GM12878 (cell line): ENCODE measurements around the gene ABCB8. TPM values are rescaled to one million over a fixed set of nuclear protein-coding genes. Genes with fewer than 3 reads are reported as not detected.

ENCODE experiments used
- ATAC-seq: fragments of 200-7000 bp; cut with Tn5 transposase; 3 replicates; pipeline ENCODE4 v1.9.1; 2020; ENCODE audit warnings: mild to moderate bottlenecking, moderate library complexity
- BruUV-seq: library from RNA; stranded (reverse); fragments of 400-500 nt; replicated peaks from 2 replicates; lab custom pipeline; 2021; lab: Mats Ljungman, UMichigan
- CTCF ChIA-PET: fragments of 300-600 bp; sonication (Branson Sonifier 250); formaldehyde crosslinking; extraction: SDS; loops from one replicate; lab custom pipeline; 2021; ENCODE audit warnings: inconsistent platforms; lab: Yijun Ruan, JAX
- POLR2A ChIA-PET: fragments of 350-600 bp; formaldehyde crosslinking; extraction: SDS; loops from one replicate; lab custom pipeline; 2021; ENCODE audit warnings: inconsistent platforms; lab: Charles Lee
- RAD21 ChIA-PET: fragments of 300-600 bp; sonication (Branson Sonifier 250); formaldehyde crosslinking; loops from one replicate; lab custom pipeline; 2023; ENCODE audit warnings: antibody characterized with exemption; ENCODE audit not compliant: unreplicated experiment; lab: Charles Lee
- SMC1A ChIA-PET: fragments of 300-600 bp; sonication (Branson Sonifier 250); formaldehyde crosslinking; loops from one replicate; lab custom pipeline; 2023; ENCODE audit not compliant: unreplicated experiment, uncharacterized antibody; lab: Charles Lee
- DNase-seq: peaks from one replicate; pipeline ENCODE4 v3.0.0-alpha.2; 2011; ENCODE audit warnings: low read depth, low spot score
- FAIRE-seq: peaks from 3 replicates; lab custom pipeline; 2011; peaks lifted over from hg19 to GRCh38; lab: Jason Lieb, UNC
- H2AFZ ChIP-seq: 2 replicates; pipeline ENCODE4 v1.6.0; 2011; ENCODE audit warnings: low read depth, low read length, control low read depth; ENCODE audit not compliant: control insufficient read depth
- H3K27ac ChIP-seq: 2 replicates; pipeline ENCODE4 v1.5.1; 2011; ENCODE audit warnings: control low read depth; ENCODE audit not compliant: control insufficient read depth, insufficient read depth
- H3K27me3 ChIP-seq, 2 experiments: replicated peaks in 1 of 2; 2 replicates each; pipeline versions ENCODE4 v1.6.0 to v1.6.1; 2011; ENCODE audit warnings: low read length in 1 of 2; ENCODE audit not compliant: control insufficient read depth in 2 of 2, insufficient read depth in 2 of 2
- H3K36me3 ChIP-seq, 2 experiments: 2 replicates each; pipeline ENCODE4 v1.5.1; 2011; ENCODE audit warnings: low read length in 1 of 2; ENCODE audit not compliant: control insufficient read depth in 2 of 2, insufficient read depth in 2 of 2
- H3K4me1 ChIP-seq: 2 replicates; pipeline ENCODE4 v1.6.1; 2011; ENCODE audit warnings: mild to moderate bottlenecking, low read length, moderate library complexity, mixed read lengths; ENCODE audit not compliant: control insufficient read depth, insufficient read depth
- H3K4me2 ChIP-seq: 2 replicates; pipeline ENCODE4 v1.6.0; 2011; ENCODE audit warnings: control low read depth; ENCODE audit not compliant: control insufficient read depth, insufficient read depth
- H3K4me3 ChIP-seq: fragments of 200-600 bp; sonication (generic); 2 replicates; pipeline ENCODE4 v1.5.1; 2016
- H3K79me2 ChIP-seq: 2 replicates; pipeline ENCODE4 v1.6.0; 2011; ENCODE audit warnings: low read length; ENCODE audit not compliant: control insufficient read depth, insufficient read depth
- H3K9ac ChIP-seq: 2 replicates; pipeline ENCODE4 v1.8.0; 2011; ENCODE audit warnings: low read length, control low read depth, mixed read lengths; ENCODE audit not compliant: control insufficient read depth, insufficient read depth
- H3K9me3 ChIP-seq: replicated peaks from 3 replicates; pipeline ENCODE4 v1.5.1; 2011; ENCODE audit warnings: mild to moderate bottlenecking, low read length; ENCODE audit not compliant: control insufficient read depth, insufficient read depth
- H4K20me1 ChIP-seq: 2 replicates; pipeline ENCODE4 v1.6.0; 2011; ENCODE audit not compliant: control insufficient read depth, insufficient read depth
- ATF3 ChIP-seq: IDR thresholded peaks from 2 replicates; pipeline ENCODE4 v1.6.1; 2011; ENCODE audit warnings: low read depth, mild to moderate bottlenecking, low read length, moderate library complexity, borderline replicate concordance; ENCODE audit errors: extremely low read depth
- E4F1 ChIP-seq: fragments of 450-650 bp; IDR thresholded peaks from 2 replicates; pipeline ENCODE4 v1.6.1; 2018; ENCODE audit warnings: borderline replicate concordance, mild to moderate bottlenecking; ENCODE audit not compliant: partially characterized antibody
- GABPA ChIP-seq: IDR thresholded peaks from 2 replicates; pipeline ENCODE4 v1.6.1; 2014; ENCODE audit warnings: antibody characterized with exemption, low read depth, mild to moderate bottlenecking, inconsistent platforms
- GATAD2B ChIP-seq: fragments of 450-650 bp; conservative IDR thresholded peaks from 2 replicates; pipeline ENCODE4 v1.6.1; 2017; ENCODE audit warnings: low read depth, mild to moderate bottlenecking, moderate library complexity
- HDAC6 ChIP-seq: fragments of 200-600 bp; sonication (generic); IDR thresholded peaks from one replicate; pipeline ENCODE4 v1.8.0; 2017; ENCODE audit warnings: antibody characterized with exemption; ENCODE audit not compliant: unreplicated experiment
- HDGF ChIP-seq: fragments of 450-650 bp; IDR thresholded peaks from 2 replicates; pipeline ENCODE4 v1.6.1; 2016; ENCODE audit warnings: antibody characterized with exemption
- IRF3 ChIP-seq: fragments of 450-650 bp; IDR thresholded peaks from 2 replicates; pipeline ENCODE4 v1.6.1; 2014; ENCODE audit warnings: mild to moderate bottlenecking
- MYC ChIP-seq: IDR thresholded peaks from 2 replicates; pipeline ENCODE4 v1.6.1; 2011; ENCODE audit warnings: mild to moderate bottlenecking, low read length, moderate library complexity, inconsistent platforms; ENCODE audit not compliant: insufficient read depth, insufficient replicate concordance, insufficient read length, severe bottlenecking
- PAX8 ChIP-seq: fragments of 450-650 bp; IDR thresholded peaks from 2 replicates; pipeline ENCODE4 v1.6.1; 2017; ENCODE audit warnings: mild to moderate bottlenecking, moderate library complexity
- POU2F2 ChIP-seq: IDR thresholded peaks from 3 replicates; pipeline ENCODE4 v1.6.1; 2011; ENCODE audit warnings: low read depth, mild to moderate bottlenecking, low read length, borderline replicate concordance
- SP1 ChIP-seq: IDR thresholded peaks from one replicate; pipeline ENCODE4 v1.6.1; 2011; ENCODE audit warnings: low read depth, low read length
- SRF ChIP-seq, 2 experiments: IDR thresholded peaks; 2 replicates each; pipeline ENCODE4 v1.6.1; 2011; ENCODE audit warnings: low read depth in 2 of 2, low read length in 2 of 2, mild to moderate bottlenecking in 1 of 2, moderate library complexity in 1 of 2
- ZNF384 ChIP-seq: IDR thresholded peaks from 2 replicates; pipeline ENCODE4 v1.6.1; 2012; ENCODE audit warnings: low read depth, mild to moderate bottlenecking, low read length, improper control_type of control experiment, borderline replicate concordance
- ZNF687 ChIP-seq: fragments of 450-650 bp; IDR thresholded peaks from 2 replicates; pipeline ENCODE4 v1.6.1; 2017; ENCODE audit warnings: mild to moderate bottlenecking, moderate library complexity
- WGBS: methylation state at CpG from one replicate; pipeline ENCODE4 v1.1.6; 2016; ENCODE audit warnings: low lambda C conversion rate; ENCODE audit not compliant: insufficient replicate concordance, insufficient coverage; ENCODE audit errors: missing lambda C conversion rate; 5-methylcytosine and 5-hydroxymethylcytosine counted together
- in situ Hi-C: fragments of 300-500 bp; cut with MboI; formaldehyde crosslinking; loops from 9 replicates; pipeline ENCODE4 v1.14.3; 2018; ENCODE audit warnings: mixed read lengths
- intact Hi-C: fragments of 100-400 bp; cut with micrococcal nuclease; formaldehyde crosslinking; loops from one replicate; pipeline ENCODE4 v1.14.2; 2022; ENCODE audit not compliant: unreplicated experiment
- polyA plus RNA-seq, 11 experiments: library from polyadenylated mRNA; depleted of rRNA in 4 of 11; unstranded in 6 of 11; stranded (reverse) in 5 of 11; fragments of >200 nt; fragmentation: Nextera tagmentation in 4 of 11; fragmentation: Illumina TruSeq in 1 of 11; extraction: Ambion mirVana in 4 of 11; extraction: Trizol in 1 of 11; gene quantifications; 1 replicate in 1 of 11; 2 replicates in 10 of 11; pipeline versions ENCODE4 v1.2.1 to v1.2.3, GENCODE V29; 2011 to 2016; ENCODE audit warnings: inconsistent platforms in 2 of 11, missing spikeins in 2 of 11, low read depth in 1 of 11
- total RNA-seq, 4 experiments: library from RNA; depleted of rRNA in 3 of 4; stranded (reverse); fragments of >200 nt in 3 of 4; fragmentation: Illumina TruSeq in 1 of 4; extraction: Trizol in 1 of 4; gene quantifications; 2 replicates each; pipeline versions ENCODE4 v1.2.1 to v1.2.3, GENCODE V29; 2013 to 2021

The ABCB8 gene
- total and polyA plus RNA-seq, 10 of the 15 experiments (the other 5 are each of a cell fraction or from before 2014, with no cell fraction given), result 0.77 to 34.8 (median 18.9) TPM

- in situ Hi-C loops, result loop anchor here (5.0 kb wide), 2 partner anchors 84 to 209 kb away; no protein-coding TSS in a partner anchor
- peaks cover 0 to 3% of the 10 kb centered on the region in 2 experiments; a peak in 2 of 4 replicates for H3K27me3 ChIP-seq
Observed at GRCh38 chr7:150986556-150986955, 41.7 kb upstream of the ABCB8 start.

More at GRCh38 chr7:150986556-150986955, 41.7 kb upstream of the ABCB8 start:
- WGBS, result 72% methylated on average over 5 of the region's 5 CpGs
- TF ChIP-seq GABPA (no peak), ZNF687 (no peak), IRF3 (no peak), HDGF (no peak), POU2F2 (no peak), PAX8 (no peak), MYC (no peak), HDAC6 (no peak), SRF (IDR thresholded peaks at IDR 0.05; ENCODE audit: low read depth in 2 of 2, low read length in 2 of 2) (no peak), GATAD2B (no peak), SP1 (no peak), E4F1 (no peak), ZNF384 (no peak), ATF3 (no peak)
- H2AFZ ChIP-seq, result no peak overlapping the region
- DNase-seq (no peak), ATAC-seq (no peak), FAIRE-seq (no peak)
- RAD21 ChIA-PET, result interaction anchor here (1.2 to 1.6 kb wide), 2 partner anchors 24 to 25 kb away, joined by 3 to 4 read pairs; no protein-coding TSS in a partner anchor
- POLR2A ChIA-PET, result no interaction called here
- no peaks in the 10 kb centered on the region; the same call in 2 of the 3 replicates for H3K9me3 ChIP-seq
- H3K79me2 ChIP-seq, result no peaks in the 10 kb centered on the region
- intact Hi-C loops, result no loop called here
- H3K9ac ChIP-seq, result no peak overlapping the region
- H3K36me3 ChIP-seq, result no peaks in the 10 kb centered on the region
- H3K4me1 ChIP-seq, result no peaks in the 10 kb centered on the region; the same call in 1 of the 2 replicates
- CTCF ChIA-PET, result interaction anchor here (0.9 to 4.2 kb wide), 9 partner anchors 8 to 210 kb away, joined by 3 to 34 read pairs (median 4); no protein-coding TSS in a partner anchor
- no peak overlapping the region for H3K4me2 ChIP-seq
- SMC1A ChIA-PET, result no interaction called here
- no peak overlapping the region for H3K4me3 ChIP-seq
- H3K27ac ChIP-seq, result no peak overlapping the region
- no peaks in the 10 kb centered on the region for H4K20me1 ChIP-seq
- BruUV-seq, result no TSS peak
